Adrenal gland (tissue), 5 donors: Measurements from ENCODE around the gene DIPK1B.

Experiments
- POLR2A ChIP-seq, 2 donors: fragments of 450-650 bp; IDR thresholded peaks; one replicate each; pipeline ENCODE4 v1.6.1; 2017; ENCODE audit warnings: antibody characterized with exemption in 2 of 2, mild to moderate bottlenecking in 2 of 2, moderate library complexity in 1 of 2
- TF ChIP-seq, protein P1 (sequence below), 6 experiments: fragments of 450-650 bp in 4 of 6; fragments of 200-600 bp in 2 of 6; sonication (generic) in 1 of 6; IDR thresholded peaks; 1 replicate in 5 of 6; 2 replicates in 1 of 6; pipeline versions ENCODE4 v1.5.1 to v1.8.0; 2016 to 2021; ENCODE audit warnings: antibody characterized with exemption in 6 of 6, mild to moderate bottlenecking in 2 of 6, moderate library complexity in 1 of 6
- donor health status: DM: no; HTN: no; CAD: no.

GRCh38 chr9:136753371-136754058, 41.1 kb downstream of the DIPK1B start:
- TF ChIP-seq, protein P1, sequence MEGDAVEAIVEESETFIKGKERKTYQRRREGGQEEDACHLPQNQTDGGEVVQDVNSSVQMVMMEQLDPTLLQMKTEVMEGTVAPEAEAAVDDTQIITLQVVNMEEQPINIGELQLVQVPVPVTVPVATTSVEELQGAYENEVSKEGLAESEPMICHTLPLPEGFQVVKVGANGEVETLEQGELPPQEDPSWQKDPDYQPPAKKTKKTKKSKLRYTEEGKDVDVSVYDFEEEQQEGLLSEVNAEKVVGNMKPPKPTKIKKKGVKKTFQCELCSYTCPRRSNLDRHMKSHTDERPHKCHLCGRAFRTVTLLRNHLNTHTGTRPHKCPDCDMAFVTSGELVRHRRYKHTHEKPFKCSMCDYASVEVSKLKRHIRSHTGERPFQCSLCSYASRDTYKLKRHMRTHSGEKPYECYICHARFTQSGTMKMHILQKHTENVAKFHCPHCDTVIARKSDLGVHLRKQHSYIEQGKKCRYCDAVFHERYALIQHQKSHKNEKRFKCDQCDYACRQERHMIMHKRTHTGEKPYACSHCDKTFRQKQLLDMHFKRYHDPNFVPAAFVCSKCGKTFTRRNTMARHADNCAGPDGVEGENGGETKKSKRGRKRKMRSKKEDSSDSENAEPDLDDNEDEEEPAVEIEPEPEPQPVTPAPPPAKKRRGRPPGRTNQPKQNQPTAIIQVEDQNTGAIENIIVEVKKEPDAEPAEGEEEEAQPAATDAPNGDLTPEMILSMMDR (IDR thresholded peaks at IDR 0.05) = no peak
- TF ChIP-seq POLR2A (IDR thresholded peaks at IDR 0.05) = no peak
